Stimulated activated memory B cell treated with anti-CD40 and anti-IgM and Interleukin-4, amounts not matched to agents 10 μg/mL and 1 μg/mL and 100 μg/mL, for 72 hours (primary cell): ENCODE measurements around the gene PCDHGA6.
"Not testable (repeated sequence)": the region's sequence is repeated elsewhere in the genome, so short reads cannot be mapped to it uniquely, and the experiment has no call there.

Source experiments
- ATAC-seq: fragments of 150-1000 bp; cut with Tn5 transposase; 2 replicates; pipeline ENCODE4 v1.10.0; 2021
- H3K27ac Mint-ChIP-seq: one replicate; pipeline ENCODE4 v1.8.0; 2022; ENCODE audit warnings: mild to moderate bottlenecking, mixed read lengths
- H3K27me3 Mint-ChIP-seq: one replicate; pipeline ENCODE4 v1.8.0; 2022; ENCODE audit warnings: mixed read lengths
- H3K36me3 Mint-ChIP-seq: one replicate; pipeline ENCODE4 v1.8.0; 2022; ENCODE audit warnings: mixed read lengths
- H3K4me1 Mint-ChIP-seq: one replicate; pipeline ENCODE4 v1.8.0; 2022; ENCODE audit warnings: mixed read lengths
- H3K4me3 Mint-ChIP-seq: one replicate; pipeline ENCODE4 v1.8.0; 2022; ENCODE audit warnings: mild to moderate bottlenecking, moderate library complexity, mixed read lengths
- H3K9me3 Mint-ChIP-seq: one replicate; pipeline ENCODE4 v1.8.0; 2022; ENCODE audit warnings: mixed read lengths

The PCDHGA6 gene

GRCh38 chr5:141375444-141376155 lies 1.9 kb downstream of the PCDHGA6 start:
- peaks cover 11% of the 10 kb centered on the region for H3K36me3 Mint-ChIP-seq
- not testable (repeated sequence) for H3K4me1 Mint-ChIP-seq, H3K9me3 Mint-ChIP-seq, H3K27me3 Mint-ChIP-seq, H3K4me3 Mint-ChIP-seq, ATAC-seq, H3K27ac Mint-ChIP-seq

DNA sequence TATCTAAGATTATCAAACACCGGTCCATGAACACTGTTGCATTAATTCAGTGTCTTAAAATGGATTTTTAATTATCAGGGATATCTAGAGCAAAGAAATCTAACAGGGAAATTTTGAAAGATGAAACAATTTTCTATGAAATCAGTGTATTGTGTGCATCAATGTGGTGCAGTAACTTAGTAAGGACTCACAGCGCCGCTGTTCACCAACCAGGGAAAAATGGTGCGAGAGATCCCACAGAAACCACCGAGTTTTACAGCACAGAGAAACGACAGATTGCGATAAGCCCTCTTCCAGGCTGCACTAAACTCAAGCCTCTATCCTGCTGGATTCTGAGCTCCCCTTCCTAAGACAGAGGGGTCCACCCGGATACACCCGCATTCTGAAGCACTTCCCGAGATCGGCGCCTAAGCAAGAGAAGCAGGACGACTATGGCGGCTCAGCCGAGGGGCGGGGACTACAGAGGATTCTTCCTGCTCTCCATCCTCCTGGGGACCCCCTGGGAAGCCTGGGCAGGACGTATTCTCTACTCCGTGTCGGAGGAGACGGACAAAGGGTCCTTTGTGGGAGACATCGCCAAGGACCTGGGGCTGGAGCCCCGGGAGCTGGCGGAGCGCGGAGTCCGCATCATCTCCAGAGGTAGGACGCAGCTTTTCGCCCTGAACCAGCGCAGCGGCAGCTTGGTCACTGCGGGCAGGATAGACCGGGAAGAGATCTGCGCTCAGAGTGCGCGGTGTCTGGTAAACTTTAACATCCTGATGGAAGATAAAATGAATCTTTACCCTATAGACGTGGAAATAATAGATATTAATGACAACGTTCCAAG lies 9.0 kb downstream of the PCDHGA6 start, which contains the start of gene PCDHGA7:
PCDHGA7 (plus strand) TSS at position 274 of the 826 bp plus-strand sequence; CDS start at position 432, 158 bp downstream.
- peak within 1 kb of the TSS; percentile 76 for H3K4me3 Mint-ChIP-seq
- peaks cover 4% of the 10 kb centered on the region for H3K4me1 Mint-ChIP-seq
- peaks cover 44% of the 10 kb centered on the region for H3K27me3 Mint-ChIP-seq
- peaks cover 5% of the 10 kb centered on the region for H3K36me3 Mint-ChIP-seq
- peak within 1 kb of the TSS; percentile 70 for H3K27ac Mint-ChIP-seq
- no peaks in the 10 kb centered on the region for H3K9me3 Mint-ChIP-seq
- no peak for ATAC-seq

- Mint-ChIP-seq H3K27me3 (peaks cover 47% of the 10 kb centered on the region), H3K27ac (peak overlapping the region; percentile 70), H3K4me1 (peaks cover 4% of the 10 kb centered on the region), H3K36me3 (peaks cover 5% of the 10 kb centered on the region), H3K9me3 (peaks cover under 1% of the 10 kb centered on the region), H3K4me3 (no peak overlapping the region)
- no peak for ATAC-seq
Observed at GRCh38 chr5:141383345-141383744, 9.7 kb downstream of the PCDHGA6 start.

DNA sequence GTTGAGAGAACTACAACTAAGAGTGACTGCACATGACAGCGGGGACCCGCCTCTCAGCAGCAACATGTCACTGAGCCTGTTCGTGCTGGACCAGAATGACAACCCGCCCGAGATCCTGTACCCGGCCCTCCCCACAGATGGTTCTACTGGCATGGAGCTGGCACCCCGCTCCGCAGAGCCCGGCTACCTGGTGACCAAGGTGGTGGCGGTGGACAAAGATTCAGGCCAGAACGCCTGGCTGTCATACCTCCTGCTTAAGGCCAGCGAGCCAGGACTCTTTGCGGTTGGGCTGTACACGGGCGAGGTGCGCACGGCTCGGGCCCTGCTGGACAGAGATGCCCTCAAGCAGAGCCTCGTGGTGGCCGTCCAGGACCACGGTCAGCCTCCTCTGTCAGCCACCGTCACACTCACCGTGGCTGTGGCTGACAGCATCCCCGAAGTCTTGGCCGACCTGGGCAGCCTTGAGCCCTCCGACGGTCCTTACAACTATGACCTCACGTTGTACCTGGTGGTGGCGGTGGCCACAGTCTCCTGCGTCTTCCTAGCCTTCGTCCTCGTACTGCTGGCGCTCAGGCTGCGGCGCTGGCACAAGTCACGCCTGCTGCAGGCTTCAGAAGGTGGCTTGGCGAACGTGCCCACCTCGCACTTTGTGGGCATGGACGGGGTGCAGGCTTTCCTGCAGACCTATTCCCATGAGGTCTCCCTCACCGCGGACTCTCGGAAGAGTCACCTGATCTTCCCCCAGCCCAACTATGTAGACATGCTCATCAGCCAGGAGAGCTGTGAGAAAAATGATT lies 11.0 kb downstream of the PCDHGA6 start:
- no peak overlapping the region for H3K27ac Mint-ChIP-seq
- H3K9me3 Mint-ChIP-seq: peaks cover 6% of the 10 kb centered on the region
- H3K4me3 Mint-ChIP-seq: no peak overlapping the region
- H3K27me3 Mint-ChIP-seq: peaks cover 60% of the 10 kb centered on the region
- H3K36me3 Mint-ChIP-seq: peaks cover 5% of the 10 kb centered on the region
- peaks cover 4% of the 10 kb centered on the region for H3K4me1 Mint-ChIP-seq
- ATAC-seq: no peak

GRCh38 chr5:141387557-141388311 lies 14.0 kb downstream of the PCDHGA6 start, which contains the start of gene PCDHGB4:
Gene PCDHGB4, plus strand, starts transcription at chr5:141387698. Its CDS starts 187 bp downstream, at chr5:141387885.
- Mint-ChIP-seq H3K36me3 (peaks cover 10% of the 10 kb centered on the region), H3K27me3 (peaks cover 77% of the 10 kb centered on the region), H3K4me3 (peak within 1 kb of the TSS; percentile 42), H3K9me3 (peaks cover 15% of the 10 kb centered on the region)
- ATAC-seq, H3K4me1 Mint-ChIP-seq, H3K27ac Mint-ChIP-seq: not testable (repeated sequence)

DNA sequence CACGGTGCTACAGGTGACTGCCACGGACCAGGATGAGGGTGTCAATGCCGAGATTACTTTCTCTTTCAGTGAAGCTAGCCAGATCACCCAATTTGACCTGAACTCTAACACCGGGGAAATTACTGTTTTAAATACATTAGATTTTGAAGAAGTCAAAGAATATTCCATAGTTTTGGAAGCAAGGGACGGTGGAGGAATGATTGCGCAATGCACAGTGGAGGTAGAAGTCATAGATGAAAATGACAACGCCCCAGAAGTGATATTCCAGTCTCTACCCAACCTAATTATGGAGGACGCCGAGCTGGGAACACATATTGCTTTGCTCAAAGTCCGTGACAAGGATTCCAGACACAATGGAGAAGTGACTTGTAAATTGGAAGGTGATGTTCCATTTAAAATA lies 15.0 kb downstream of the PCDHGA6 start:
- H3K9me3 Mint-ChIP-seq: peaks cover 15% of the 10 kb centered on the region
- peaks cover 76% of the 10 kb centered on the region for H3K27me3 Mint-ChIP-seq

GRCh38 chr5:141389153-141390042 lies 15.7 kb downstream of the PCDHGA6 start:
- ATAC-seq: no peak
- H3K36me3 Mint-ChIP-seq: peaks cover 11% of the 10 kb centered on the region
- peaks cover 82% of the 10 kb centered on the region for H3K27me3 Mint-ChIP-seq
- no peak overlapping the region for H3K4me3 Mint-ChIP-seq
- H3K27ac Mint-ChIP-seq: no peak overlapping the region
- peaks cover 19% of the 10 kb centered on the region for H3K9me3 Mint-ChIP-seq
- H3K4me1 Mint-ChIP-seq: no peaks in the 10 kb centered on the region

More for the DNA sequence above, 15.0 kb downstream of the PCDHGA6 start:
- peaks cover 6% of the 10 kb centered on the region for H3K36me3 Mint-ChIP-seq
- ATAC-seq: no peak
- no peaks in the 10 kb centered on the region for H3K4me1 Mint-ChIP-seq
- H3K4me3 Mint-ChIP-seq: no peak overlapping the region
- H3K27ac Mint-ChIP-seq: no peak overlapping the region

DNA sequence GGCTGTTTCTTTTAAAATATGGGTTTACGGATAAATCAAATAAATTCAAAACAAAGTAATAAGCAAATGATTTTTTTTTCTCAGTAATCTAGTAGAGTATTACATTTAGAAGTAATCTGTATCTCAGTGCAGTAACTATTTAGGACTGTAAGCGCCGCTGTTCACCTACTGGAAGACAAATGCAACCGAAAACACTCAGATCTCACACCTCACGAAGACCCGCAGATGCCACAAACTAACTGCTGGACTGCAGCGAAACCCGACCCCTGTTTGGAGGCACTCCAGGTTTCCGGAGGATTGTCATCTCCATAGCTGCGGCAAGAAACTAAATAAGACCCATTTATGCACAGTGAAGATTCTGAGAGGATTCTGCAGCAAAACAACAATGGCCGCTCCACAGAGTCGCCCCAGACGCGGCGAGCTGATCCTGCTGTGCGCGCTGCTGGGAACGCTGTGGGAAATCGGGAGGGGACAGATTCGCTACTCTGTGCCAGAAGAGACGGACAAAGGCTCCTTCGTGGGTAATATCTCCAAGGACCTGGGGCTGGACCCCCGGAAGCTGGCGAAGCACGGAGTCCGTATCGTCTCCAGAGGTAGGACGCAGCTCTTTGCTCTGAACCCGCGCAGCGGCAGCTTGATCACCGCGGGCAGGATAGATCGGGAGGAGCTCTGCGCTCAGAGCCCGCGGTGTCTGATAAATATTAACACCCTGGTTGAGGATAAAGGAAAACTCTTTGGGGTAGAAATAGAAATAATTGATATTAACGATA lies 18.9 kb downstream of the PCDHGA6 start, which contains the start of gene PCDHGA8:
PCDHGA8 (plus strand) TSS at position 205 of the 770 bp plus-strand sequence; CDS start at position 386, 181 bp downstream.
- Mint-ChIP-seq H3K4me3 (no peak within 1 kb of the TSS), H3K9me3 (peaks cover 19% of the 10 kb centered on the region), H3K27me3 (peaks cover 83% of the 10 kb centered on the region)

DNA sequence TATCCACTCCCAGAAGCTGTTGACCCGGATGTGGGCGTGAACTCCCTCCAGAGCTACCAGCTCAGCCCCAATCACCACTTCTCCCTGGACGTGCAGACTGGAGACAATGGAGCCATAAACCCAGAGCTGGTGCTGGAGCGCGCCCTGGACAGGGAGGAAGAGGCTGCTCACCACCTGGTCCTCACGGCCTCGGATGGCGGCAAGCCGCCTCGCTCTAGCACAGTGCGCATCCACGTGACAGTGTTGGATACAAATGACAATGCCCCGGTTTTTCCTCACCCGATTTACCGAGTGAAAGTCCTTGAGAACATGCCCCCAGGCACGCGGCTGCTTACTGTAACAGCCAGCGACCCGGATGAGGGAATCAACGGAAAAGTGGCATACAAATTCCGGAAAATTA lies 19.6 kb downstream of the PCDHGA6 start:
- H3K4me3 Mint-ChIP-seq: no peak overlapping the region
- peaks cover 11% of the 10 kb centered on the region for H3K36me3 Mint-ChIP-seq
- no peak for ATAC-seq
- no peak overlapping the region for H3K27ac Mint-ChIP-seq
- H3K27me3 Mint-ChIP-seq: peaks cover 80% of the 10 kb centered on the region
- no peaks in the 10 kb centered on the region for H3K4me1 Mint-ChIP-seq
- peaks cover 19% of the 10 kb centered on the region for H3K9me3 Mint-ChIP-seq

More for the DNA sequence above, 18.9 kb downstream of the PCDHGA6 start, which contains the start of gene PCDHGA8:
- Mint-ChIP-seq H3K27ac (no peak within 1 kb of the TSS), H3K36me3 (peaks cover 11% of the 10 kb centered on the region), H3K4me1 (no peaks in the 10 kb centered on the region)
- no peak for ATAC-seq

DNA sequence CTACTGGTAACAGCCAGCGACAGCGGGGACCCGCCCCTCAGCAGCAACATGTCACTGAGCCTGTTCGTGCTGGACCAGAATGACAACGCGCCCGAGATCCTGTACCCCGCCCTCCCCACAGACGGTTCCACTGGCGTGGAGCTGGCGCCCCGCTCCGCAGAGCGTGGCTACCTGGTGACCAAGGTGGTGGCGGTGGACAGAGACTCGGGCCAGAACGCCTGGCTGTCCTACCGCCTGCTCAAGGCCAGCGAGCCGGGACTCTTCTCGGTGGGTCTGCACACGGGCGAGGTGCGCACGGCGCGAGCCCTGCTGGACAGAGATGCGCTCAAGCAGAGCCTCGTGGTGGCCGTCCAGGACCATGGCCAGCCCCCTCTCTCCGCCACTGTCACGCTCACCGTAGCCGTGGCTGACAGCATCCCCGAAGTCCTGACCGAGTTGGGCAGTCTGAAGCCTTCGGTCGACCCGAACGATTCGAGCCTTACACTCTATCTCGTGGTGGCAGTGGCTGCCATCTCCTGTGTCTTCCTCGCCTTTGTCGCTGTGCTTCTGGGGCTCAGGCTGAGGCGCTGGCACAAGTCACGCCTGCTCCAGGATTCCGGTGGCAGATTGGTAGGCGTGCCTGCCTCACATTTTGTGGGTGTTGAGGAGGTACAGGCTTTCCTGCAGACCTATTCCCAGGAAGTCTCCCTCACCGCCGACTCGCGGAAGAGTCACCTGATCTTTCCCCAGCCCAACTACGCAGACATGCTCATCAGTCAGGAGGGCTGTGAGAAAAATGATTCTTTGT lies 20.9 kb downstream of the PCDHGA6 start:
- not testable (repeated sequence) for H3K27ac Mint-ChIP-seq, H3K4me3 Mint-ChIP-seq, H3K4me1 Mint-ChIP-seq, ATAC-seq
- Mint-ChIP-seq H3K27me3 (peaks cover 79% of the 10 kb centered on the region), H3K36me3 (peaks cover 11% of the 10 kb centered on the region), H3K9me3 (peaks cover 13% of the 10 kb centered on the region)

- peak; percentile 56 for ATAC-seq
- peaks cover 80% of the 10 kb centered on the region for H3K27me3 Mint-ChIP-seq
- H3K4me3 Mint-ChIP-seq: peak within 1 kb of the TSS; percentile 63
- not testable (repeated sequence) for H3K4me1 Mint-ChIP-seq, H3K27ac Mint-ChIP-seq, H3K9me3 Mint-ChIP-seq
- H3K36me3 Mint-ChIP-seq: peaks cover 10% of the 10 kb centered on the region
Observed at GRCh38 chr5:141397756-141398551, 24.3 kb downstream of the PCDHGA6 start, which contains the start of gene PCDHGB5. Gene PCDHGB5, plus strand, starts transcription at chr5:141397947. Its CDS starts 181 bp downstream, at chr5:141398128.

GRCh38 chr5:141398608-141399007 lies 24.9 kb downstream of the PCDHGA6 start:
- Mint-ChIP-seq H3K4me1 (no peaks in the 10 kb centered on the region), H3K4me3 (no peak overlapping the region), H3K27ac (no peak overlapping the region), H3K9me3 (peaks cover 7% of the 10 kb centered on the region), H3K36me3 (peaks cover 10% of the 10 kb centered on the region), H3K27me3 (peaks cover 80% of the 10 kb centered on the region)
- no peak for ATAC-seq
